Transverse colon (tissue), 4 donors: Measurements from ENCODE around the gene TEX11. TPM values are rescaled to one million over a fixed set of nuclear protein-coding genes. Genes with fewer than 3 reads are reported as not detected.
"Not testable (repeated sequence)": the region's sequence is repeated elsewhere in the genome, so short reads cannot be mapped to it uniquely, and the experiment has no call there.

Experiments used
- DNase-seq: peaks from one replicate; pipeline ENCODE4 v3.0.0-alpha.2; 2019
- H3K27ac ChIP-seq, 4 donors: fragments of 200-600 bp; sonication (generic); 2 replicates each; pipeline ENCODE4 v1.5.1; 2016 to 2018; ENCODE audit warnings: inconsistent platforms in 4 of 4
- H3K27me3 ChIP-seq: fragments of 200-600 bp; sonication (generic); 2 replicates; pipeline ENCODE4 v1.5.1; 2017; ENCODE audit warnings: inconsistent platforms
- H3K36me3 ChIP-seq, 4 donors: fragments of 200-600 bp; sonication (generic); 2 replicates each; pipeline ENCODE4 v1.5.1; 2017 to 2019; ENCODE audit warnings: inconsistent platforms in 4 of 4
- H3K4me1 ChIP-seq, 4 donors: fragments of 200-600 bp; sonication (generic); 2 replicates each; pipeline ENCODE4 v1.5.1; 2017 to 2020; ENCODE audit warnings: inconsistent platforms in 4 of 4
- H3K4me3 ChIP-seq, 4 donors: fragments of 200-600 bp; sonication (generic); 1 replicate in 1 of 4; 2 replicates in 3 of 4; pipeline versions ENCODE4 v1.5.1 to v1.6.1; 2017 to 2019; ENCODE audit warnings: inconsistent platforms in 4 of 4
- H3K9me3 ChIP-seq, 2 donors: fragments of 200-600 bp; sonication (generic); 2 replicates each; pipeline ENCODE4 v1.5.1; 2017 to 2019; ENCODE audit warnings: inconsistent platforms in 2 of 2
- CTCF ChIP-seq, 5 experiments: fragments of 200-600 bp in 3 of 5; fragments of 450-650 bp in 2 of 5; sonication (generic) in 3 of 5; IDR thresholded peaks; 1 replicate in 2 of 5; 2 replicates in 3 of 5; pipeline ENCODE4 v1.5.1; 2016 to 2017; ENCODE audit warnings: antibody characterized with exemption in 5 of 5, inconsistent platforms in 3 of 5, mild to moderate bottlenecking in 2 of 5, moderate library complexity in 1 of 5
- EP300 ChIP-seq: sonication (generic); formaldehyde crosslinking; IDR thresholded peaks from one replicate; pipeline ENCODE4 v1.6.1; 2017; ENCODE audit warnings: antibody characterized with exemption, low read depth
- POLR2A ChIP-seq: fragments of 450-650 bp; IDR thresholded peaks from one replicate; pipeline ENCODE4 v1.6.1; 2016; ENCODE audit warnings: antibody characterized with exemption, mild to moderate bottlenecking, moderate library complexity
- POLR2AphosphoS5 ChIP-seq, 3 donors: sonication (generic); formaldehyde crosslinking; IDR thresholded peaks; one replicate each; pipeline ENCODE4 v1.6.1; 2016; ENCODE audit warnings: antibody characterized with exemption in 3 of 3
- WGBS, 2 donors: methylation state at CpG; one replicate each; pipeline ENCODE4 v1.1.5; 2018; ENCODE audit warnings: low coverage in 1 of 2; 5-methylcytosine and 5-hydroxymethylcytosine counted together
- in situ Hi-C, 4 donors: fragments of 200-750 bp; cut with MboI; loops; one replicate each; pipeline versions ENCODE4 v1.15.0 to v1.15.1; 2017; ENCODE audit warnings: low sequenced_read_pairs in 3 of 4, low pct_ligation_motif_present in 1 of 4, low pct_unique_long_range_greater_than_20kb in 1 of 4
- intact Hi-C: fragments of 100-400 bp; cut with DNase I; formaldehyde crosslinking; loops from one replicate; pipeline ENCODE4 v1.15.1; 2023; ENCODE audit warnings: low total_unique reads
- total RNA-seq, 4 donors: library from RNA; depleted of rRNA; stranded (reverse); fragments of >200 nt; gene quantifications; one replicate each; pipeline ENCODE4 v1.1.0, GENCODE V29; 2016

TEX11 gene
- total RNA-seq, 4 donors from 2014 or later, result 0.27 to 0.79 TPM; not detected in 2

- Histone ChIP-seq H3K4me3 (no peak overlapping the region), H3K9me3 (no peaks in the 10 kb centered on the region), H3K27ac (no peak overlapping the region), H3K36me3 (no peaks in the 10 kb centered on the region), H3K4me1 (no peaks in the 10 kb centered on the region), H3K27me3 (no peaks in the 10 kb centered on the region)
- no peak for DNase-seq
- no peak for TF ChIP-seq POLR2AphosphoS5 (IDR thresholded peaks at IDR 0.05)
- TF ChIP-seq CTCF (IDR thresholded peaks at IDR 0.05), result no peak
- no peak for TF ChIP-seq POLR2A
- TF ChIP-seq EP300, result no peak
- intact Hi-C loops, result no loop called here
- in situ Hi-C loops, result loop anchor here in 2 of 4 donors (25.0 kb wide), 2 partner anchors 408 to 433 kb away; no protein-coding TSS in a partner anchor
- 70% methylated on average over 2 of the region's 2 CpGs; no CpG with 5 or more reads in 1 of the 2 donors for WGBS, 2 donors
These were observed 154.2 kb downstream of the TEX11 start for GRCh38 chrX:70754169-70754848.

- WGBS, 2 donors, result 92% methylated on average over 5 of the region's 5 CpGs; no CpG with 5 or more reads in 1 of the 2 donors
These were observed 174.7 kb downstream of the TEX11 start for GRCh38 chrX:70733774-70734173.

GRCh38 chrX:70727961-70728360 is 180.6 kb downstream of the TEX11 start:
- 79% methylated on average over 1 of the region's 1 CpG; no CpG with 5 or more reads in 1 of the 2 donors for WGBS, 2 donors
- H3K27ac ChIP-seq, intact Hi-C loops, H3K9me3 ChIP-seq, H3K36me3 ChIP-seq, DNase-seq, H3K4me1 ChIP-seq, H3K4me3 ChIP-seq, H3K27me3 ChIP-seq, in situ Hi-C loops: not testable (repeated sequence)

More at GRCh38 chrX:70733774-70734173, 174.7 kb downstream of the TEX11 start:
- H3K4me1 ChIP-seq, H3K27ac ChIP-seq, in situ Hi-C loops, H3K9me3 ChIP-seq, H3K36me3 ChIP-seq, intact Hi-C loops, DNase-seq, H3K4me3 ChIP-seq, H3K27me3 ChIP-seq: not testable (repeated sequence)

GRCh38 chrX:70720721-70721120 is 187.8 kb downstream of the TEX11 start:
- H3K36me3 ChIP-seq, result no peaks in the 10 kb centered on the region
- no peaks in the 10 kb centered on the region for H3K4me1 ChIP-seq
- no peaks in the 10 kb centered on the region for H3K9me3 ChIP-seq
- no peak for DNase-seq
- no peak for TF ChIP-seq POLR2A
- no peak for TF ChIP-seq POLR2AphosphoS5 (IDR thresholded peaks at IDR 0.05)
- no peak for TF ChIP-seq CTCF (IDR thresholded peaks at IDR 0.05)
- TF ChIP-seq EP300, result no peak
- 42 to 57% methylated on average over 1 to 2 of the region's 2 CpGs for WGBS, 2 donors
- no peak overlapping the region for H3K4me3 ChIP-seq
- no peak overlapping the region for H3K27ac ChIP-seq
- intact Hi-C loops, result no loop called here
- in situ Hi-C loops, result no loop called here
- no peaks in the 10 kb centered on the region for H3K27me3 ChIP-seq

- H3K27ac ChIP-seq, intact Hi-C loops, H3K4me3 ChIP-seq, H3K27me3 ChIP-seq, H3K9me3 ChIP-seq, in situ Hi-C loops, H3K36me3 ChIP-seq, DNase-seq, H3K4me1 ChIP-seq: not testable (repeated sequence)
- 66% methylated on average over 2 of the region's 3 CpGs; no CpG with 5 or more reads in 1 of the 2 donors for WGBS, 2 donors
These were observed 197.2 kb downstream of the TEX11 start for GRCh38 chrX:70711336-70711735.
